Skeletal muscle satellite cell (primary cell): ENCODE data around the gene ZNF98. TPM values are rescaled to one million over a fixed set of nuclear protein-coding genes. Genes with fewer than 3 reads are reported as not detected.

Experiments
- H3K27me3 ChIP-seq: 2 replicates; pipeline ENCODE4 v1.7.0; 2013; ENCODE audit warnings: low read length; ENCODE audit not compliant: control insufficient read depth, insufficient read depth
- H3K36me3 ChIP-seq: 2 replicates; pipeline ENCODE4 v1.7.0; 2013; ENCODE audit warnings: mild to moderate bottlenecking, control low read depth, low read length; ENCODE audit not compliant: insufficient read depth
- H3K4me1 ChIP-seq: 2 replicates; pipeline ENCODE4 v1.7.0; 2013; ENCODE audit warnings: low read length; ENCODE audit not compliant: control insufficient read depth, insufficient read depth
- H3K4me2 ChIP-seq: 2 replicates; pipeline ENCODE4 v1.7.0; 2013; ENCODE audit warnings: mild to moderate bottlenecking, low read length
- H3K4me3 ChIP-seq: 2 replicates; pipeline ENCODE4 v1.7.0; 2013; ENCODE audit warnings: low read length
- H3K9ac ChIP-seq: 2 replicates; pipeline ENCODE4 v1.7.0; 2013; ENCODE audit warnings: mild to moderate bottlenecking, low read depth, low read length, moderate library complexity
- H3K9me3 ChIP-seq: replicated peaks from 2 replicates; pipeline ENCODE4 v1.7.0; 2013; ENCODE audit warnings: mild to moderate bottlenecking, control low read depth, low read length
- small RNA-seq: library from RNA; depleted of rRNA; stranded (forward); fragments of <200 nt; gene quantifications from one replicate; pipeline ENCODE3, GENCODE V24; 2012
- total RNA-seq: library from RNA; depleted of rRNA; stranded (reverse); fragments of >200 nt; gene quantifications from 2 replicates; pipeline ENCODE4 v1.2.3, GENCODE V29; 2012; rRNA removed

Gene ZNF98
- 0.76 and 0.87 TPM in 2 replicates for total RNA-seq

- no peaks in the 10 kb centered on the region for H3K36me3 ChIP-seq
- no peak within 1 kb of the TSS for H3K4me2 ChIP-seq
- no peaks in the 10 kb centered on the region for H3K27me3 ChIP-seq
- no peaks in the 10 kb centered on the region for H3K4me1 ChIP-seq
- no peak within 1 kb of the TSS for H3K4me3 ChIP-seq
- no peak within 1 kb of the TSS for H3K9ac ChIP-seq
- peaks cover 4% of the 10 kb centered on the region for H3K9me3 ChIP-seq
Measured at GRCh38 chr19:22422211-22422610, at the start of gene ZNF98. Gene ZNF98, minus strand, starts transcription at chr19:22422346. Its CDS starts 122 bp downstream, at chr19:22422224.

DNA sequence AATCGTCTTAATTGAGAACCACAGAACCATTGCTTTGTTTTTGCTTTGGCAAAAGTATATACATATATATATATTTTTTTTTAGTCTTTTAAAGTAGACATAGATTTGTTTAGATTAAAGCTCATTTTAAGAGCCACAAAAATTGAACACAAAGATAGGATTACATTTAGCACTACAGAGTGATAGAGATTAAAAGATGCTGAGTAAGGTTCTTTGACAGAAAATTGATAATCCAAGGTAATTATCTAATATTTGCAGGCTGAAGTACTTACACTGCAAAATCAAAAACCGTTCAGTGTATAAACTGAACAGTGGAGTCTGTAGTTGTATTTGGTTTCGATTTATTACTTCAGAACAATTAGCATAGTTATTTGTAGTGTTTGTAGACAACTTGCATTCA, 24.5 kb upstream of the ZNF98 start:
- Histone ChIP-seq H3K36me3 (no peaks in the 10 kb centered on the region), H3K9ac (no peak overlapping the region), H3K4me1 (no peaks in the 10 kb centered on the region), H3K4me3 (no peak overlapping the region), H3K27me3 (no peaks in the 10 kb centered on the region), H3K9me3 (peaks cover 8% of the 10 kb centered on the region), H3K4me2 (no peak overlapping the region)

DNA sequence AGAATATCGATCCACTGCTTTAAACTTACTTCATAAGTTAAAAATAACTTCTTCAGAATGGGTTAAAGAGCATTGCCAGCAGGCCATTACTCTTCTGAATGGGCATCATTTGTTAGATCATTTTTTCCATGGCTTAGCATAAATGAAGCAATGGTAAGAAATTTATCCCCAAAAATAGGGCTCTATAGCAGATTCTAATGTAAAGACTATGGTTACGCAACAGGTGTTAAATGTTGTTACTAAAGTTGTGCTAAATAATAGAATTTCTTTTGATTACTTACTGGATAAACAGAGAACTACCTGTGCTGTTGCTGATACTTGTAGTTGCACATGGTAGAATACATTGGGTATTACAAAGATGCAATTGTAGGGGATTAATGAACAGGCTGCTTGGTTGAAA, 15.9 kb upstream of the ZNF98 start:
- Histone ChIP-seq H3K36me3 (no peaks in the 10 kb centered on the region), H3K9me3 (no peaks in the 10 kb centered on the region), H3K9ac (no peak overlapping the region), H3K4me2 (no peak overlapping the region), H3K4me1 (no peaks in the 10 kb centered on the region), H3K4me3 (no peak overlapping the region), H3K27me3 (no peaks in the 10 kb centered on the region)

DNA sequence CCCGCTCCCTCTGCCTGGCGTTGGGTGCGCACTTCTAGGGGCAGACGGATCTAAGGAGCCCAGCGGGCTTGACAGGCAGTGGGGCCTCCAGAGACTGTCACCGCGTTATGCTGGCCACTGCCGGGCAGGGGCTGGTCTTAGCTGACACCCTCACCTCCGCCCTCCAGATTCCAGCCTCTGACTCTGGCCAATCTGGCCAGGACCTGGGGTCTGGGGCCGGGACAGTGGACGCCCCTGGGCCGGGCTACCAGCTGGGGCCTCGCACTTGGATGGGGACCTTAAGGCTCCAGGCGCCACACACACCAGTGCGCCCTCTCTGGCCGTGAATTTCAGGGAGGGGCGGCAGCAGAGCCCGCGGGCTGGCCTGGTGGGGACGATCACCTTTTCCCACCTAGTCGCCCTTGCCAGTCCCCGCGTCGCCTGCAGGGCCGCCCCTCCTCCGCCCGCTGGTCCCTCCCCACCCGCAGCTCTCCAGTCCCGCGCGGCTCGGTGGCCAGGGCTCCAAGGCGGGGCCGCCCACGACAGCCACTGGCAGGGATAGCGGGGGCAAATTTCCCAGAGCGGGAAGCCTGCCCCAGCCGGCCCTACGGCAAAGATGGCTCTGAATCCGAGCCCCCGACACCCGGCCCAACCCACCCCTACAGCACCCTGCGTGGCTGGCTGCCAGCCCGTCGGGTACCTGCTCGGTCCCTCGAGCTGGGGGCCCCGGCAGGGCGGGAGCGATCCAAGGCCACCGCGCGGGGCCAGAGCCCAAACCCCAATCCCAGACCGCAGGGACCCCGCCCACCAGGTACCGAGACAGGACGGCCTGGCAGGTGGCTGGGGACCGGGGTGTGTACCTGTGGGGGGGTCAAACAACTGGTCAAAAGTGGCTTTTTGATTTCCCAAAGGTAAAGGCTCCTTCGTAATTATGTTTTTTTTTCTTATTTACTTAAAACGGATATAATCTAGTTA, 6.1 kb upstream of the ZNF98 start:
- Histone ChIP-seq H3K4me3 (no peak overlapping the region), H3K9me3 (peaks cover 4% of the 10 kb centered on the region)

GRCh38 chr19:22427547-22427946, 5.4 kb upstream of the ZNF98 start:
- Histone ChIP-seq H3K27me3 (no peaks in the 10 kb centered on the region), H3K4me1 (no peaks in the 10 kb centered on the region), H3K9ac (no peak overlapping the region), H3K36me3 (no peaks in the 10 kb centered on the region), H3K4me3 (no peak overlapping the region), H3K9me3 (peaks cover 4% of the 10 kb centered on the region), H3K4me2 (no peak overlapping the region)

More for the DNA sequence above, 6.1 kb upstream of the ZNF98 start:
- Histone ChIP-seq H3K4me2 (no peak overlapping the region), H3K27me3 (no peaks in the 10 kb centered on the region), H3K36me3 (no peaks in the 10 kb centered on the region), H3K4me1 (no peaks in the 10 kb centered on the region), H3K9ac (no peak overlapping the region)

GRCh38 chr19:22426901-22427300, 4.8 kb upstream of the ZNF98 start:
- Histone ChIP-seq H3K9me3 (peaks cover 4% of the 10 kb centered on the region), H3K4me3 (no peak overlapping the region), H3K4me2 (no peak overlapping the region), H3K9ac (no peak overlapping the region), H3K27me3 (no peaks in the 10 kb centered on the region), H3K4me1 (no peaks in the 10 kb centered on the region), H3K36me3 (no peaks in the 10 kb centered on the region)

DNA sequence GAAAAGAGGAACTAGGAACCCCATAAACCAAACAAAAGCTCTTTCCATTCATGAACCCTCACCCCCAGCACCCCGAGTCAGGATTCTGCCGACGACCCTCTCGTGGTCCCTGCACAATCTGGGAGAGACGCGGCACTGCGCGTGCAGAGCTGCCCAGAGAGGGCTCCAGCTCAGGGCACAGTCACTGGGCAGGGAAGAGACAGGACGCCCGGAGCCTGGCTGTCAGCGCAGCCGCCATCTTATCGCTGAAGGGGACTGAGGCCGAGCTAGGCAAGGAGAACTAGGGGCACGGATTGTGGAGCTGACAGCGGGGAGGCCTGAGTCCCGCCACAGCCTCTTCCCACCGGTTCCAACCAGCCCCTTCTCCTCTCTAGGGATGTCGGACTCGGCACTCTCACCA, 349 bp downstream of the ZNF98 start:
- Histone ChIP-seq H3K9me3 (peaks cover 4% of the 10 kb centered on the region), H3K4me1 (no peaks in the 10 kb centered on the region), H3K9ac (no peak overlapping the region), H3K4me2 (no peak overlapping the region), H3K27me3 (no peaks in the 10 kb centered on the region), H3K36me3 (no peaks in the 10 kb centered on the region), H3K4me3 (no peak overlapping the region)

- H3K27me3 ChIP-seq: no peaks in the 10 kb centered on the region
- no peaks in the 10 kb centered on the region for H3K36me3 ChIP-seq
- no peak overlapping the region for H3K4me3 ChIP-seq
- H3K4me2 ChIP-seq: no peak overlapping the region
- peaks cover 14% of the 10 kb centered on the region for H3K9me3 ChIP-seq
- no peak overlapping the region for H3K9ac ChIP-seq
- no peaks in the 10 kb centered on the region for H3K4me1 ChIP-seq
Measured at GRCh38 chr19:22354665-22355064, 67.5 kb downstream of the ZNF98 start.

Small RNA genes within 50 kb of the gene (small RNA-seq; reads per million reads assigned to genes)
- gene AC011494.1: not detected
